NB4 (cell line): ENCODE data around the gene SMIM36.
"Not testable (repeated sequence)": the region's sequence is repeated elsewhere in the genome, so short reads cannot be mapped to it uniquely, and the experiment has no call there.

Experiments used
- DNase-seq: peaks from one replicate; pipeline ENCODE4 v3.0.0; 2010; ENCODE audit warnings: low read depth
- H3K4me3 ChIP-seq: one replicate; pipeline ENCODE4 v1.5.1; 2011; ENCODE audit warnings: mild to moderate bottlenecking, low read depth, low read length, moderate library complexity
- MAX ChIP-seq: IDR thresholded peaks from 2 replicates; pipeline ENCODE4 v1.6.1; 2011; ENCODE audit warnings: low read depth, low read length
- MYC ChIP-seq: IDR thresholded peaks from 2 replicates; pipeline ENCODE4 v1.6.1; 2011; ENCODE audit warnings: low read depth, low read length
- POLR2A ChIP-seq: IDR thresholded peaks from 2 replicates; pipeline ENCODE4 v1.6.1; 2011; ENCODE audit warnings: mild to moderate bottlenecking; ENCODE audit not compliant: insufficient read length; ENCODE audit errors: extremely low read depth
- TF ChIP-seq, protein P1 (sequence below): IDR thresholded peaks from one replicate; pipeline ENCODE4 v1.5.1; 2012; ENCODE audit warnings: low read depth, low read length

Gene SMIM36

DNA sequence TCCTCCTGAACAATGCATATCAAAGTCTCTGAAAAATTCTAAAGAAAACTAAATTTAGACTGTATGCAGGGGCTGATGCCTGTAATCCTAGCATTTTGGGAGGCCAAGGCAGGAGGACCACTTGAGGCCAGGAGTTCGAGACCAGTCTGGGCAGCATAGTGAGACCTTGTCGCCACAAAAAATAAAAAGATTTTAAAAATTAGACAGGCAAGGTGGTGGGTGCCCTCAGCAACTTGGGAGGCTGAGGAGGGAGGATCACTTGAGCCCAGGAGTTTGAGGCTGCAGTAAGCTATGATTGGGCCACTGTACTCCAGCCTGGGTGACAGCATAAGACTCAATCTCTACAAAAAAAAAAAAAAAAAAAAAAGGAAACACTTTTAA, 59.5 kb downstream of the SMIM36 start:
- no peak for DNase-seq
- no peak overlapping the region for H3K4me3 ChIP-seq
- TF ChIP-seq POLR2A (no peak), MAX (no peak), MYC (no peak)
- TF ChIP-seq, protein P1, sequence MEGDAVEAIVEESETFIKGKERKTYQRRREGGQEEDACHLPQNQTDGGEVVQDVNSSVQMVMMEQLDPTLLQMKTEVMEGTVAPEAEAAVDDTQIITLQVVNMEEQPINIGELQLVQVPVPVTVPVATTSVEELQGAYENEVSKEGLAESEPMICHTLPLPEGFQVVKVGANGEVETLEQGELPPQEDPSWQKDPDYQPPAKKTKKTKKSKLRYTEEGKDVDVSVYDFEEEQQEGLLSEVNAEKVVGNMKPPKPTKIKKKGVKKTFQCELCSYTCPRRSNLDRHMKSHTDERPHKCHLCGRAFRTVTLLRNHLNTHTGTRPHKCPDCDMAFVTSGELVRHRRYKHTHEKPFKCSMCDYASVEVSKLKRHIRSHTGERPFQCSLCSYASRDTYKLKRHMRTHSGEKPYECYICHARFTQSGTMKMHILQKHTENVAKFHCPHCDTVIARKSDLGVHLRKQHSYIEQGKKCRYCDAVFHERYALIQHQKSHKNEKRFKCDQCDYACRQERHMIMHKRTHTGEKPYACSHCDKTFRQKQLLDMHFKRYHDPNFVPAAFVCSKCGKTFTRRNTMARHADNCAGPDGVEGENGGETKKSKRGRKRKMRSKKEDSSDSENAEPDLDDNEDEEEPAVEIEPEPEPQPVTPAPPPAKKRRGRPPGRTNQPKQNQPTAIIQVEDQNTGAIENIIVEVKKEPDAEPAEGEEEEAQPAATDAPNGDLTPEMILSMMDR: no peak

- H3K4me3 ChIP-seq: no peak overlapping the region
- DNase-seq: no peak
- TF ChIP-seq MAX: no peak
- TF ChIP-seq POLR2A: no peak
- TF ChIP-seq MYC: no peak
- TF ChIP-seq, protein P1: no peak
These were observed 60.0 kb downstream of the SMIM36 start for GRCh38 chr17:55451203-55451641.

GRCh38 chr17:55450232-55450825, 60.9 kb downstream of the SMIM36 start:
- no peak for DNase-seq
- TF ChIP-seq MAX (no peak), MYC (no peak), POLR2A (no peak)
- TF ChIP-seq, protein P1: no peak
- H3K4me3 ChIP-seq: no peak overlapping the region

GRCh38 chr17:55448681-55449080, 62.6 kb downstream of the SMIM36 start:
- no peak for TF ChIP-seq MYC
- TF ChIP-seq MAX: no peak
- TF ChIP-seq, protein P1: no peak
- no peak for TF ChIP-seq POLR2A
- DNase-seq: peak; percentile 14

GRCh38 chr17:55446581-55447205, 64.6 kb downstream of the SMIM36 start:
- no peak for DNase-seq
- no peak overlapping the region for H3K4me3 ChIP-seq
- TF ChIP-seq MAX (no peak), MYC (no peak), POLR2A (no peak)
- TF ChIP-seq, protein P1: no peak

More at GRCh38 chr17:55448681-55449080, 62.6 kb downstream of the SMIM36 start:
- H3K4me3 ChIP-seq: no peak overlapping the region

DNA sequence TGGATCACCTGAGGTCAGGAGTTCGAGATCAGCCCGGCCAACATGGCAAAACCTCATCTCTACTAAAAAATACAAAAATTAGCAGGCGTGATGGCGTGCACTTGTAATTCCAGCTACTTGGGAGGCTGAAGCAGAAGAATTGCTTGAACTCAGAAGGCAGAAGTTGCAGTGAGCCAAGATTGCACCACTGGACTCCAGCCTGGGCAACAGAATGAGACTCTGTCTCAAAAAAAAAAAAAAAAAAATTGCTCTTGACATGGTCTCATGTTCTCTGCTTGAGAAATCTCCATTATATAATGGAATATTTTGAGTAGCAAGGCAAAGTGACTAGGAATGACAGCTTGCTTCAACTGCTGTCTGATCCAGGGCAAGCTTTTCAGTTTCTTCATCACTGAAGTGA, 65.2 kb downstream of the SMIM36 start:
- not testable (repeated sequence) for DNase-seq, H3K4me3 ChIP-seq
